AG08396 (cell line): ENCODE data around the gene ZDHHC15.
"Not testable (repeated sequence)": the region's sequence is repeated elsewhere in the genome, so short reads cannot be mapped to it uniquely, and the experiment has no call there.

Experiments used
- DNase-seq: peaks from one replicate; pipeline ENCODE4 v3.0.0; 2012; ENCODE audit warnings: low spot score, mixed read lengths

ZDHHC15 gene

GRCh38 chrX:75522565-75523431 is at the start of gene ZDHHC15:
ZDHHC15 (minus strand) TSS chrX:75523037; CDS start chrX:75523024, 13 bp downstream.
- no peak for DNase-seq

GRCh38 chrX:75560544-75560943 is 37.7 kb upstream of the ZDHHC15 start:
- DNase-seq: not testable (repeated sequence)

GRCh38 chrX:75547783-75548182 is 24.9 kb upstream of the ZDHHC15 start:
- no peak for DNase-seq

GRCh38 chrX:75546724-75547511 is 24.1 kb upstream of the ZDHHC15 start:
- no peak for DNase-seq

- no peak for DNase-seq
Measured at GRCh38 chrX:75544786-75545185, 21.9 kb upstream of the ZDHHC15 start.

GRCh38 chrX:75483933-75484332 is 38.9 kb downstream of the ZDHHC15 start:
- DNase-seq: no peak

GRCh38 chrX:75461780-75462179 is 61.1 kb downstream of the ZDHHC15 start:
- not testable (repeated sequence) for DNase-seq

GRCh38 chrX:75421688-75422230 is 101.1 kb downstream of the ZDHHC15 start:
- DNase-seq: no peak

GRCh38 chrX:75407153-75407552 is 115.7 kb downstream of the ZDHHC15 start:
- DNase-seq: not testable (repeated sequence)

- DNase-seq: no peak
Measured at GRCh38 chrX:75390470-75390869, 132.4 kb downstream of the ZDHHC15 start.

- DNase-seq: no peak
Measured at GRCh38 chrX:75369721-75370120, 153.1 kb downstream of the ZDHHC15 start.

GRCh38 chrX:75366861-75367260 is 156.0 kb downstream of the ZDHHC15 start:
- DNase-seq: no peak

- DNase-seq: no peak
Measured at GRCh38 chrX:75365243-75365975, 157.4 kb downstream of the ZDHHC15 start.

GRCh38 chrX:75361788-75362187 is 161.0 kb downstream of the ZDHHC15 start:
- DNase-seq: no peak

- not testable (repeated sequence) for DNase-seq
Measured at GRCh38 chrX:75348601-75349000, 174.2 kb downstream of the ZDHHC15 start.

- no peak for DNase-seq
Measured at GRCh38 chrX:75337525-75337924, 185.3 kb downstream of the ZDHHC15 start.

GRCh38 chrX:75335127-75335458 is 187.7 kb downstream of the ZDHHC15 start:
- no peak for DNase-seq

GRCh38 chrX:75334407-75335126 is 188.3 kb downstream of the ZDHHC15 start:
- DNase-seq: not testable (repeated sequence)

- DNase-seq: no peak
Measured at GRCh38 chrX:75327607-75328006, 195.2 kb downstream of the ZDHHC15 start.
